Right lung (tissue), 5 donors: ENCODE measurements around the gene SOX14. TPM values are rescaled to one million over a fixed set of nuclear protein-coding genes. Genes with fewer than 3 reads are reported as not detected.

ENCODE experiments used
- polyA plus RNA-seq, 5 donors: library from polyadenylated mRNA; unstranded; fragments of 120-200 nt; gene quantifications; one replicate each; pipeline versions ENCODE4 v1.2.1 to v1.2.3, GENCODE V29; 2013; ENCODE audit warnings: inconsistent platforms in 1 of 5, low replicate concordance in 1 of 5; ENCODE audit not compliant: insufficient read length in 5 of 5, insufficient read depth in 1 of 5

The SOX14 gene
- polyA plus RNA-seq, 5 donors, result not detected

Other genes starting within 250 kb of the SOX14 start
- 100 to 1,000 TPM in 1 of 5 donors, 10 to 100 TPM in 4; 51.3 to 142 (median 59.9) TPM for gene CLDN18, start 245.8 kb downstream of the SOX14 start, polyA plus RNA-seq